Measurements from ENCODE around the gene LCOR.
"Not testable (repeated sequence)": the region's sequence is repeated elsewhere in the genome, so short reads cannot be mapped to it uniquely, and the experiment has no call there.

Gene LCOR

GRCh38 chr10:96840841-96841518 is 8.9 kb downstream of the LCOR start:
- DNase-seq = no peak

- no peak for DNase-seq
Measured at GRCh38 chr10:96842896-96843723, 11.0 kb downstream of the LCOR start.

GRCh38 chr10:96843823-96844222 is 11.7 kb downstream of the LCOR start:
- no peak for DNase-seq

GRCh38 chr10:96846395-96846794 is 14.3 kb downstream of the LCOR start:
- DNase-seq = no peak

GRCh38 chr10:96846926-96847325 is 14.8 kb downstream of the LCOR start:
- no peak for DNase-seq

- DNase-seq = not testable (repeated sequence)
Measured at GRCh38 chr10:96847356-96847755, 15.3 kb downstream of the LCOR start.

GRCh38 chr10:96850113-96850512 is 18.0 kb downstream of the LCOR start:
- DNase-seq = no peak

GRCh38 chr10:96850825-96851224 is 18.7 kb downstream of the LCOR start:
- peak; percentile 96 for DNase-seq

- DNase-seq = no peak
Measured at GRCh38 chr10:96851281-96851680, 19.2 kb downstream of the LCOR start.

GRCh38 chr10:96856317-96856716 is 24.2 kb downstream of the LCOR start:
- no peak for DNase-seq

- DNase-seq = peak; percentile 36
Measured at GRCh38 chr10:96857301-96858012, 25.4 kb downstream of the LCOR start.

GRCh38 chr10:96858038-96858705 is 26.1 kb downstream of the LCOR start:
- DNase-seq = no peak

- no peak for DNase-seq
Measured at GRCh38 chr10:96858706-96859050, 26.6 kb downstream of the LCOR start.

GRCh38 chr10:96860631-96861277 is 28.7 kb downstream of the LCOR start:
- no peak for DNase-seq

- peak; percentile 41 for DNase-seq
Measured at GRCh38 chr10:96863922-96864543, 31.9 kb downstream of the LCOR start.

- no peak for DNase-seq
Measured at GRCh38 chr10:96873086-96873485, 41.0 kb downstream of the LCOR start.

- no peak for DNase-seq
Measured at GRCh38 chr10:96873756-96874467, 41.8 kb downstream of the LCOR start.

GRCh38 chr10:96878057-96878456 is 46.0 kb downstream of the LCOR start:
- no peak for DNase-seq

- no peak for DNase-seq
Measured at GRCh38 chr10:96880575-96880974, 48.5 kb downstream of the LCOR start.

- DNase-seq = no peak
Measured at GRCh38 chr10:96889415-96890171, 57.5 kb downstream of the LCOR start.

- DNase-seq = no peak
Measured at GRCh38 chr10:96890172-96890513, 58.0 kb downstream of the LCOR start.

All from fibroblast of upper back skin (primary cell).